Esophagus muscularis mucosa (tissue), 4 donors: Measurements from ENCODE around the gene CAST. TPM values are rescaled to one million over a fixed set of nuclear protein-coding genes. Genes with fewer than 3 reads are reported as not detected.

ENCODE experiments used
- DNase-seq: peaks from one replicate; pipeline ENCODE4 v3.0.0-alpha.2; 2017; ENCODE audit errors: extremely low spot score
- H3K27ac ChIP-seq, 4 donors: fragments of 200-600 bp; sonication (generic); replicated peaks in 1 of 4; 1 replicate in 3 of 4; 2 replicates in 1 of 4; pipeline ENCODE4 v1.5.1; 2016 to 2019; ENCODE audit warnings: mild to moderate bottlenecking in 1 of 4
- H3K27me3 ChIP-seq, 4 donors: fragments of 200-600 bp; sonication (generic); one replicate each; pipeline versions ENCODE4 v1.5.1 to v1.6.0; 2016 to 2019
- H3K36me3 ChIP-seq, 4 donors: fragments of 200-600 bp; sonication (generic); one replicate each; pipeline ENCODE4 v1.5.1; 2016 to 2019
- H3K4me1 ChIP-seq, 4 donors: fragments of 200-600 bp; sonication (generic); one replicate each; pipeline ENCODE4 v1.5.1; 2016 to 2019
- H3K4me3 ChIP-seq, 4 donors: fragments of 200-600 bp; sonication (generic); 1 replicate in 2 of 4; 2 replicates in 2 of 4; pipeline ENCODE4 v1.5.1; 2016 to 2019; ENCODE audit warnings: mild to moderate bottlenecking in 4 of 4, moderate library complexity in 1 of 4
- H3K9me3 ChIP-seq, 4 donors: fragments of 200-600 bp; sonication (generic); 1 replicate in 3 of 4; 2 replicates in 1 of 4; pipeline ENCODE4 v1.5.1; 2016 to 2019
- EP300 ChIP-seq: sonication (generic); formaldehyde crosslinking; IDR thresholded peaks from one replicate; pipeline ENCODE4 v1.6.1; 2017; ENCODE audit warnings: antibody characterized with exemption
- POLR2A ChIP-seq: fragments of 450-650 bp; IDR thresholded peaks from one replicate; pipeline ENCODE4 v1.6.1; 2017; ENCODE audit warnings: antibody characterized with exemption, moderate library complexity, mild to moderate bottlenecking, low read depth
- POLR2AphosphoS5 ChIP-seq, 2 donors: sonication (generic); formaldehyde crosslinking; IDR thresholded peaks; one replicate each; pipeline ENCODE4 v1.6.1; 2017; ENCODE audit warnings: antibody characterized with exemption in 2 of 2
- WGBS: methylation state at CpG from one replicate; pipeline ENCODE4 v1.1.5; 2018; 5-methylcytosine and 5-hydroxymethylcytosine counted together
- intact Hi-C: fragments of 100-400 bp; cut with DNase I; formaldehyde crosslinking; loops from one replicate; pipeline ENCODE4 v1.15.1; 2023
- total RNA-seq, 4 donors: library from RNA; depleted of rRNA; stranded (reverse); fragments of >200 nt; gene quantifications; one replicate each; pipeline versions ENCODE4 v1.1.0 to v1.2.1, GENCODE V29; 2016
- TF ChIP-seq, protein P1 (sequence below), 3 experiments: fragments of 200-600 bp in 2 of 3; fragments of 450-650 bp in 1 of 3; sonication (generic) in 2 of 3; IDR thresholded peaks; one replicate each; pipeline ENCODE4 v1.5.1; 2017 to 2019; ENCODE audit warnings: antibody characterized with exemption in 3 of 3, mild to moderate bottlenecking in 2 of 3, moderate library complexity in 1 of 3

Gene CAST
- total RNA-seq, 4 donors from 2014 or later, result 238 to 346 (median 296) TPM

DNA sequence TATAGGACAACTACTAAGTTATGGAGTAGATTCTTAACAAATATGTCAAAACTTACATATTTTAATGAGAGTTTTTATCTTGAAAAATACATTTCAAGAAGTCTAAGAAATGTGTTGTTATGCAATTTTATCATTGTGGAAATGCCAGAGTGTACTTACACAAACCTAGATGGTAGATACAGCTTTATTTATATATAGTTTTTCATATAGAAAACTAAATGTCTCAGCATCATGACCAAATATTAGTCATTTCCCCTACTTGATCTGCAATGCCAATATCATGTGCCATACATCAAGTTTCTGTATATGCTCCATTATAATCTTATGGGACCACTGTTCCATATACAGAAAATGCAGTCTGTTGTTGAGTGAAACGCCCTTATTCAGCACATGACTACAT, 28.7 kb downstream of the CAST start:
- Histone ChIP-seq H3K4me1 (peaks cover 7 to 27% (median 17%) of the 10 kb centered on the region in 4 donors), H3K27me3 (no peaks in the 10 kb centered on the region), H3K9me3 (no peaks in the 10 kb centered on the region), H3K4me3 (no peak overlapping the region), H3K36me3 (peaks cover 0 to 6% (median 2%) of the 10 kb centered on the region in 4 donors), H3K27ac (no peak overlapping the region)
- intact Hi-C loops, result no loop called here
- no peak for TF ChIP-seq POLR2AphosphoS5 (IDR thresholded peaks at IDR 0.05)
- no peak for TF ChIP-seq POLR2A
- TF ChIP-seq, protein P1, sequence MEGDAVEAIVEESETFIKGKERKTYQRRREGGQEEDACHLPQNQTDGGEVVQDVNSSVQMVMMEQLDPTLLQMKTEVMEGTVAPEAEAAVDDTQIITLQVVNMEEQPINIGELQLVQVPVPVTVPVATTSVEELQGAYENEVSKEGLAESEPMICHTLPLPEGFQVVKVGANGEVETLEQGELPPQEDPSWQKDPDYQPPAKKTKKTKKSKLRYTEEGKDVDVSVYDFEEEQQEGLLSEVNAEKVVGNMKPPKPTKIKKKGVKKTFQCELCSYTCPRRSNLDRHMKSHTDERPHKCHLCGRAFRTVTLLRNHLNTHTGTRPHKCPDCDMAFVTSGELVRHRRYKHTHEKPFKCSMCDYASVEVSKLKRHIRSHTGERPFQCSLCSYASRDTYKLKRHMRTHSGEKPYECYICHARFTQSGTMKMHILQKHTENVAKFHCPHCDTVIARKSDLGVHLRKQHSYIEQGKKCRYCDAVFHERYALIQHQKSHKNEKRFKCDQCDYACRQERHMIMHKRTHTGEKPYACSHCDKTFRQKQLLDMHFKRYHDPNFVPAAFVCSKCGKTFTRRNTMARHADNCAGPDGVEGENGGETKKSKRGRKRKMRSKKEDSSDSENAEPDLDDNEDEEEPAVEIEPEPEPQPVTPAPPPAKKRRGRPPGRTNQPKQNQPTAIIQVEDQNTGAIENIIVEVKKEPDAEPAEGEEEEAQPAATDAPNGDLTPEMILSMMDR (IDR thresholded peaks at IDR 0.05), result no peak
- TF ChIP-seq EP300, result no peak
- WGBS, result 80% methylated on average over 1 of the region's 1 CpG
- DNase-seq, result no peak

DNA sequence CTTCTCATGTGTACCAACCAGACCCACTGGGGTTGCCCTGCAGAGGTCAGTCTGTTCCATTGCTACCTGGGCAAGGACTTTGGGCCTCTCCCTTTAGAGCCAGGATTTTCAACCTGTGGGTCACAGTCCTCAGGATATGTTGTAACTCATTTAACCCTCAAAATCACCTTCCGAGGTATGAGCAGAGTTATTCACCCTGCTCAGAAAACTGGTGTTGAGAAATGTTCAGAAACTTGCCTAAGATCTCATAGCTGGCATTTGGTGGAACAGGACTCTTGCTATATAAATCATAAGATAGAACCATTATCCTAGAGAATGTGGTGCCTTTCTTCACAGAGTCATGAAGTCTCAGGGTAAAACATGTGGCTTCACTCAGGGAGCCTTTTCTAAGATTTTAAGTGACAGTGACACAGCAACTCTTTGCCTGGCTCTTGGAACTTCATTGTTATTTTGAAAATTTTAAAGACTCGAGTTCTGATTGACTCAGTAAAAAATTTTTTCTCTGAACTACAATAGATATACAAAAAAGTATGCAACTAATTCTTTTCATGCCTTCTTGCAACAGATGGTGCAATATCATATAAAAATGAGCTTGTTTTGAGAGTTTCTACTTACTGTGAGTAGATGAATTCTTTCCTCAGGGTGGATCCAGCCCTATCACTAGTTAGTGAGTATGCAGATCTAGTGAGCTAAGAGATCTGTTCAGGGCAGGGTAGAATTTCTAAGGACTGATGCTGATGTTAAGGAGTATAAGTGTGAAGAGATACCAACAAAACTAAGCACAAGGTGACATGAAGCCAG, 29.5 kb downstream of the CAST start:
- Histone ChIP-seq H3K36me3 (peaks cover 0 to 10% (median 5%) of the 10 kb centered on the region in 4 donors), H3K4me3 (no peak overlapping the region), H3K27ac (peak overlapping the region in 1 of 4 donors; percentile 2), H3K9me3 (no peaks in the 10 kb centered on the region), H3K4me1 (peaks cover 7 to 26% (median 15%) of the 10 kb centered on the region in 4 donors), H3K27me3 (no peaks in the 10 kb centered on the region)
- TF ChIP-seq EP300 (no peak), POLR2A (no peak), POLR2AphosphoS5 (IDR thresholded peaks at IDR 0.05) (no peak)
- TF ChIP-seq, protein P1 (IDR thresholded peaks at IDR 0.05), result no peak
- DNase-seq, result no peak
- WGBS, result 80% methylated on average over 2 of the region's 2 CpGs
- intact Hi-C loops, result no loop called here

DNA sequence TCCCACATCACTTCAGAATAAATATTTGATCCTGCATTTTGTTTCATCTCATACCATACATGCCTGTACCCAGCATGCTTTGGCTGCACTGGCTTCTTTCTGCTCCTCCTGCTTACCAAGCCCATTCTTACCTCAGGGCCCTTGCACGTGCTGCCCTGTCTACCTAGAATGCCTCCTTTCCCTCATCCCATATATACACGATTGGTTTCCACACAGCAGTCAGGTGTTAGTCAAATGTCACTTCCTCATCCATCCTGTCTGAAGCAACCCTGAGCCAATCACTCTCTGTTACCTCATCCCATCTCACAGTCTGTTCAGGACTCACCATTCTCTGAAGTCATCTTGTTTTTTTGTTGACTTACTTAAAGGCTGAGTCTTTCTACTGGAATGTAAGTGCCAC, 30.3 kb downstream of the CAST start:
- no peaks in the 10 kb centered on the region for H3K27me3 ChIP-seq
- intact Hi-C loops, result no loop called here
- DNase-seq, result no peak
- H3K36me3 ChIP-seq, result peaks cover 0 to 18% (median 8%) of the 10 kb centered on the region in 4 donors
- H3K4me1 ChIP-seq, result peaks cover 5 to 18% (median 9%) of the 10 kb centered on the region in 4 donors
- WGBS, result 85% methylated on average over 2 of the region's 2 CpGs
- H3K9me3 ChIP-seq, result no peaks in the 10 kb centered on the region
- no peak overlapping the region for H3K4me3 ChIP-seq
- no peak for TF ChIP-seq EP300
- TF ChIP-seq POLR2AphosphoS5 (IDR thresholded peaks at IDR 0.05), result no peak
- no peak overlapping the region for H3K27ac ChIP-seq

DNA sequence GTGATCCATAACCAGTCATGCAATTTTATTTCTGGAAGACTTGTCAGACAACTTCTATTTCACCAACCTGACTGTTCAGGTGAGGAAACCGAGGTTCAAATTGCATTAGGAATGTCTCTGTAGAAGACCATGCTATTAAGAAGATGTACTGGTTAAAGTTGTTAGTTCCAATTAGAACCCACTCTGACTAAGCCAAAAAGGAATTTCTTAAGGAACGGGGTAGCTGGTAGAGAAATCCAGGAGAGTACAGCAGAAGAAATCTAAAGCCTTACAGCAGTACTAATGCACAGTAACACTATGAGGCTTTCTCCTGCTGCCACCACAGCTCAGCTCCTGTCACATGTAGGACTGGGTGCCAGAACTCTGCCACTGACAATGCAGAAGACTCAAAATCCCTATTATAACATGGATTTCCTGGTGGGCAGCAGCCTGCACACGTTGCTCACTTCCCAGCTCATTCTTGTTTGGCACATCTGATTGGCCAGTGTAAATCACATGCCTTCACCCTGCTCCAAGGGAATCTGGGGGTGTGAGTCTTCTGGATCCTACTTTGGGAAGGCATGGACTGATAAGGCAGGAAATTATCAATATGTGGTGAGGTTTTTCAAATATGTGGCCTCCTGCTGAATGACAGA, 37.1 kb downstream of the CAST start:
- intact Hi-C loops, result no loop called here
- Histone ChIP-seq H3K4me3 (no peak overlapping the region), H3K27ac (peak overlapping the region; percentile 11 to 92 (median 40)), H3K4me1 (peaks cover 20 to 41% (median 25%) of the 10 kb centered on the region in 4 donors), H3K9me3 (no peaks in the 10 kb centered on the region), H3K36me3 (peaks cover 0 to 29% (median 11%) of the 10 kb centered on the region in 4 donors), H3K27me3 (no peaks in the 10 kb centered on the region)
- TF ChIP-seq POLR2AphosphoS5 (IDR thresholded peaks at IDR 0.05) (no peak), POLR2A (no peak), EP300 (no peak)
- TF ChIP-seq, protein P1 (IDR thresholded peaks at IDR 0.05), result no peak
- DNase-seq, result no peak
- WGBS, result 60% methylated on average over 3 of the region's 3 CpGs
